K562 (cell line): ENCODE data around the gene C8A. TPM values are rescaled to one million over a fixed set of nuclear protein-coding genes. Genes with fewer than 3 reads are reported as not detected.

Experiments used
- ATAC-seq: fragments of 200-7000 bp; cut with Tn5 transposase; 3 replicates; pipeline ENCODE4 v1.9.1; 2020; ENCODE audit warnings: moderate library complexity
- BruUV-seq: library from RNA; stranded (reverse); fragments of 400-500 nt; replicated peaks from 2 replicates; lab custom pipeline; 2021; lab: Mats Ljungman, UMichigan
- CTCF ChIA-PET: fragments of 300-600 bp; formaldehyde crosslinking; extraction: SDS; loops from one replicate; lab custom pipeline; 2021; ENCODE audit warnings: low intra/inter-chr PET ratio; lab: Yijun Ruan, JAX
- POLR2A ChIA-PET: fragments of 300-600, 350-650 bp; sonication (Branson Sonifier 250); formaldehyde crosslinking; extraction: SDS; loops from one replicate; lab custom pipeline; 2021; ENCODE audit warnings: antibody characterized with exemption, inconsistent platforms; lab: Yijun Ruan, JAX
- DNase-seq, 4 experiments: peaks; one replicate each; pipeline versions ENCODE4 v3.0.0 to v3.0.0-alpha.2; 2011 to 2018; ENCODE audit warnings: low spot score in 3 of 4, mixed read lengths in 3 of 4; ENCODE audit errors: extremely low read depth in 1 of 4
- FAIRE-seq: peaks from 2 replicates; lab custom pipeline; 2011; peaks lifted over from hg19 to GRCh38; lab: Jason Lieb, UNC
- H2AFZ ChIP-seq: 2 replicates; pipeline ENCODE4 v1.6.0; 2011; ENCODE audit warnings: low read depth, low read length, control low read depth, inconsistent platforms
- H3K27ac ChIP-seq: fragments of 200-600 bp; 3 replicates; pipeline ENCODE4 v1.8.0; 2011; ENCODE audit warnings: low read depth, mild to moderate bottlenecking, control low read depth, inconsistent platforms, low read length, moderate library complexity, mixed read lengths; ENCODE audit errors: extremely low read depth
- H3K27me3 ChIP-seq, 2 experiments: fragments of 300-600 bp in 1 of 2; 2 replicates in 1 of 2; 3 replicates in 1 of 2; pipeline versions ENCODE4 v1.6.0 to v1.8.0; 2011; ENCODE audit warnings: inconsistent platforms in 2 of 2, low read length in 2 of 2, mild to moderate bottlenecking in 1 of 2, mixed read lengths in 1 of 2, moderate library complexity in 1 of 2; ENCODE audit not compliant: control insufficient read depth in 2 of 2, insufficient read depth in 2 of 2
- H3K36me3 ChIP-seq: fragments of 300-600 bp; 3 replicates; pipeline ENCODE4 v1.8.0; 2011; ENCODE audit warnings: mild to moderate bottlenecking, low read length, inconsistent platforms; ENCODE audit not compliant: control insufficient read depth, insufficient read depth
- H3K4me1 ChIP-seq, 2 experiments: fragments of 200-600 bp in 1 of 2; replicated peaks in 1 of 2; 2 replicates in 1 of 2; 3 replicates in 1 of 2; pipeline versions ENCODE4 v1.5.1 to v1.8.0; 2011; ENCODE audit warnings: inconsistent platforms in 2 of 2, low read length in 2 of 2, mild to moderate bottlenecking in 1 of 2, mixed read lengths in 1 of 2, moderate library complexity in 1 of 2; ENCODE audit not compliant: control insufficient read depth in 2 of 2, insufficient read depth in 2 of 2
- H3K4me2 ChIP-seq: 2 replicates; pipeline ENCODE4 v1.6.1; 2011; ENCODE audit warnings: low read length, control low read depth, inconsistent platforms, mixed read lengths; ENCODE audit not compliant: insufficient read depth
- H3K4me3 ChIP-seq: fragments of 200-600 bp; sonication (generic), shearing (Covaris generic); 2 replicates; pipeline ENCODE4 v1.5.1; 2016; ENCODE audit warnings: control low read depth, inconsistent platforms
- H3K79me2 ChIP-seq: fragments of 200-600 bp; 3 replicates; pipeline ENCODE4 v1.8.0; 2011; ENCODE audit warnings: low read length, inconsistent platforms; ENCODE audit not compliant: control insufficient read depth, insufficient read depth
- H3K9ac ChIP-seq, 2 experiments: 2 replicates each; pipeline versions ENCODE4 v1.6.0 to v1.6.1; 2011; ENCODE audit warnings: low read depth in 2 of 2, low read length in 2 of 2, control low read depth in 1 of 2, inconsistent platforms in 1 of 2, mild to moderate bottlenecking in 1 of 2, mixed read lengths in 1 of 2; ENCODE audit not compliant: insufficient read depth in 1 of 2
- H3K9me1 ChIP-seq: one replicate; pipeline ENCODE4 v1.6.0; 2011; ENCODE audit warnings: inconsistent platforms, mild to moderate bottlenecking, low read length, moderate library complexity; ENCODE audit not compliant: control insufficient read depth, insufficient read depth
- H3K9me3 ChIP-seq: replicated peaks from 2 replicates; pipeline ENCODE4 v1.5.1; 2011; ENCODE audit warnings: low read depth, low read length, inconsistent platforms; ENCODE audit not compliant: control insufficient read depth, insufficient read depth
- H4K20me1 ChIP-seq: replicated peaks from 2 replicates; pipeline ENCODE4 v1.6.1; 2011; ENCODE audit warnings: low read length, inconsistent platforms, mixed read lengths; ENCODE audit not compliant: control insufficient read depth, insufficient read depth
- FOXP4 ChIP-seq: sonication (generic); formaldehyde crosslinking; IDR thresholded peaks from 2 replicates; pipeline ENCODE4 v1.8.0; 2022; ENCODE audit warnings: mild to moderate bottlenecking, missing genetic modification reagents, borderline replicate concordance
- HMGN3 ChIP-seq: IDR thresholded peaks from 2 replicates; pipeline ENCODE4 v1.6.1; 2011; ENCODE audit warnings: borderline replicate concordance, low read depth, mild to moderate bottlenecking, mixed read lengths, low read length; ENCODE audit not compliant: insufficient read length; ENCODE audit errors: extremely low read depth
- HMGXB4 ChIP-seq: sonication (generic); formaldehyde crosslinking; IDR thresholded peaks from 2 replicates; pipeline ENCODE4 v1.8.1; 2023; ENCODE audit warnings: mild to moderate bottlenecking, missing genetic modification reagents
- JUN ChIP-seq, 2 experiments: sonication (generic) in 1 of 2; formaldehyde crosslinking in 1 of 2; IDR thresholded peaks; 2 replicates each; pipeline versions ENCODE4 v1.6.1 to v1.8.0; 2012 to 2022; ENCODE audit warnings: borderline replicate concordance in 2 of 2, mild to moderate bottlenecking in 2 of 2, improper control_type of control experiment in 1 of 2, low read depth in 1 of 2, low read length in 1 of 2, missing genetic modification reagents in 1 of 2
- MAX ChIP-seq: sonication (generic); formaldehyde crosslinking; IDR thresholded peaks from 2 replicates; pipeline ENCODE4 v1.9.0; 2022; ENCODE audit warnings: mild to moderate bottlenecking, missing genetic modification reagents
- MEF2A ChIP-seq: IDR thresholded peaks from 2 replicates; pipeline ENCODE4 v1.6.1; 2011; ENCODE audit warnings: low read depth, mild to moderate bottlenecking, low read length, moderate library complexity; ENCODE audit not compliant: control insufficient read depth
- NFIC ChIP-seq: fragments of 450-650 bp; IDR thresholded peaks from 2 replicates; pipeline ENCODE4 v1.6.1; 2017; ENCODE audit warnings: mild to moderate bottlenecking, inconsistent platforms
- ZHX1 ChIP-seq: fragments of 150-350 bp; conservative IDR thresholded peaks from 2 replicates; pipeline ENCODE4 v1.6.1; 2014; ENCODE audit warnings: low read length
- ZNF324 ChIP-seq: fragments of 250-450 bp; sonication (Bioruptor Pico); IDR thresholded peaks from 2 replicates; pipeline ENCODE4 v1.4.0; 2020; ENCODE audit warnings: mild to moderate bottlenecking
- ZNF561 ChIP-seq: fragments of 450-650 bp; formaldehyde crosslinking; conservative IDR thresholded peaks from 2 replicates; pipeline ENCODE4 v1.4.0; 2020; ENCODE audit warnings: mild to moderate bottlenecking, moderate library complexity
- WGBS: fragments of 100-300 bp; shearing (Covaris generic); methylation state at CpG from one replicate; pipeline ENCODE4 v1.1.6; 2016; ENCODE audit warnings: low coverage, mixed read lengths; ENCODE audit not compliant: insufficient coverage; ENCODE audit errors: missing lambda C conversion rate; 5-methylcytosine and 5-hydroxymethylcytosine counted together
- in situ Hi-C: fragments of 300-500 bp; cut with MboI; formaldehyde crosslinking; loops from 4 replicates; pipeline ENCODE4 v1.15.0; 2018; ENCODE audit warnings: inconsistent platforms, mixed read lengths
- intact Hi-C: fragments of 100-400 bp; cut with micrococcal nuclease; formaldehyde crosslinking; loops from 2 replicates; pipeline ENCODE4 v1.14.2; 2022
- polyA plus RNA-seq, 8 experiments: library from polyadenylated mRNA; depleted of rRNA in 4 of 8; stranded (reverse) in 5 of 8; unstranded in 3 of 8; fragments of >200 nt; fragmentation: Nextera tagmentation in 2 of 8; fragmentation: Illumina TruSeq in 1 of 8; extraction: Ambion mirVana in 2 of 8; extraction: Trizol in 1 of 8; gene quantifications; 2 replicates each; pipeline versions ENCODE4 v1.2.1 to v1.2.3, GENCODE V29; 2011 to 2014; ENCODE audit warnings: inconsistent platforms in 1 of 8, missing spikeins in 1 of 8
- total RNA-seq, 7 experiments: library from RNA; depleted of rRNA in 6 of 7; stranded (reverse); fragments of >200 nt in 6 of 7; fragmentation: Illumina TruSeq in 2 of 7; extraction: Trizol in 2 of 7; gene quantifications; 2 replicates each; pipeline versions ENCODE4 v1.2.1 to v1.2.3, GENCODE V29; 2011 to 2021; ENCODE audit warnings: low replicate concordance in 1 of 7
- TF ChIP-seq, protein P1 (sequence below): IDR thresholded peaks from 2 replicates; pipeline ENCODE4 v1.6.1; 2014; ENCODE audit warnings: antibody characterized with exemption

Gene C8A
- total and polyA plus RNA-seq, 9 of the 15 experiments (the other 6 are each of a cell fraction or from before 2014, with no cell fraction given): 0.09 TPM; not detected in 8

- TF ChIP-seq ZHX1 (no peak), MEF2A (no peak), HMGXB4 (CRISPR knock-in tag) (no peak), MAX (CRISPR knock-in tag) (no peak), NFIC (no peak)
These were observed 79.9 kb downstream of the C8A start (continued) for GRCh38 chr1:56934430-56935060.

GRCh38 chr1:56938646-56939045, 84.0 kb downstream of the C8A start:
- CTCF ChIA-PET: no interaction called here
- no peak for ATAC-seq
- WGBS: 8% methylated on average over 2 of the region's 2 CpGs
- no TSS peak for BruUV-seq
- no peaks in the 10 kb centered on the region for H4K20me1 ChIP-seq
- H3K27ac ChIP-seq: no peak overlapping the region
- H3K4me3 ChIP-seq: no peak overlapping the region
- H3K4me1 ChIP-seq: no peaks in the 10 kb centered on the region
- H3K36me3 ChIP-seq: no peaks in the 10 kb centered on the region
- no peaks in the 10 kb centered on the region for H3K79me2 ChIP-seq
- H3K4me2 ChIP-seq: no peak overlapping the region
- POLR2A ChIA-PET: no interaction called here
- no peak overlapping the region for H3K9ac ChIP-seq
- DNase-seq: no peak
- FAIRE-seq: no peak
- in situ Hi-C loops (no loop called here), intact Hi-C loops (no loop called here)
- no peaks in the 10 kb centered on the region for H3K9me1 ChIP-seq
- H2AFZ ChIP-seq: no peak overlapping the region
- H3K27me3 ChIP-seq: no peaks in the 10 kb centered on the region
- H3K9me3 ChIP-seq: no peaks in the 10 kb centered on the region
- TF ChIP-seq HMGN3 (no peak), FOXP4 (CRISPR knock-in tag) (no peak), ZNF561 (CRISPR knock-in tag) (no peak), JUN (IDR thresholded peaks at IDR 0.05; ENCODE audit: borderline replicate concordance, low read depth, low read length) (no peak), JUN (CRISPR knock-in tag; IDR thresholded peaks at IDR 0.05; ENCODE audit: borderline replicate concordance) (no peak), ZNF324 (CRISPR knock-in tag) (no peak)
- TF ChIP-seq, protein P1, sequence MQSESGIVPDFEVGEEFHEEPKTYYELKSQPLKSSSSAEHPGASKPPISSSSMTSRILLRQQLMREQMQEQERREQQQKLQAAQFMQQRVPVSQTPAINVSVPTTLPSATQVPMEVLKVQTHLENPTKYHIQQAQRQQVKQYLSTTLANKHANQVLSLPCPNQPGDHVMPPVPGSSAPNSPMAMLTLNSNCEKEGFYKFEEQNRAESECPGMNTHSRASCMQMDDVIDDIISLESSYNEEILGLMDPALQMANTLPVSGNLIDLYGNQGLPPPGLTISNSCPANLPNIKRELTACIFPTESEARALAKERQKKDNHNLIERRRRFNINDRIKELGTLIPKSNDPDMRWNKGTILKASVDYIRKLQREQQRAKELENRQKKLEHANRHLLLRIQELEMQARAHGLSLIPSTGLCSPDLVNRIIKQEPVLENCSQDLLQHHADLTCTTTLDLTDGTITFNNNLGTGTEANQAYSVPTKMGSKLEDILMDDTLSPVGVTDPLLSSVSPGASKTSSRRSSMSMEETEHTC: no peak
